Measurements from ENCODE around the gene ARMCX6.
"Not testable (repeated sequence)": the region's sequence is repeated elsewhere in the genome, so short reads cannot be mapped to it uniquely, and the experiment has no call there.

ARMCX6 gene

DNA sequence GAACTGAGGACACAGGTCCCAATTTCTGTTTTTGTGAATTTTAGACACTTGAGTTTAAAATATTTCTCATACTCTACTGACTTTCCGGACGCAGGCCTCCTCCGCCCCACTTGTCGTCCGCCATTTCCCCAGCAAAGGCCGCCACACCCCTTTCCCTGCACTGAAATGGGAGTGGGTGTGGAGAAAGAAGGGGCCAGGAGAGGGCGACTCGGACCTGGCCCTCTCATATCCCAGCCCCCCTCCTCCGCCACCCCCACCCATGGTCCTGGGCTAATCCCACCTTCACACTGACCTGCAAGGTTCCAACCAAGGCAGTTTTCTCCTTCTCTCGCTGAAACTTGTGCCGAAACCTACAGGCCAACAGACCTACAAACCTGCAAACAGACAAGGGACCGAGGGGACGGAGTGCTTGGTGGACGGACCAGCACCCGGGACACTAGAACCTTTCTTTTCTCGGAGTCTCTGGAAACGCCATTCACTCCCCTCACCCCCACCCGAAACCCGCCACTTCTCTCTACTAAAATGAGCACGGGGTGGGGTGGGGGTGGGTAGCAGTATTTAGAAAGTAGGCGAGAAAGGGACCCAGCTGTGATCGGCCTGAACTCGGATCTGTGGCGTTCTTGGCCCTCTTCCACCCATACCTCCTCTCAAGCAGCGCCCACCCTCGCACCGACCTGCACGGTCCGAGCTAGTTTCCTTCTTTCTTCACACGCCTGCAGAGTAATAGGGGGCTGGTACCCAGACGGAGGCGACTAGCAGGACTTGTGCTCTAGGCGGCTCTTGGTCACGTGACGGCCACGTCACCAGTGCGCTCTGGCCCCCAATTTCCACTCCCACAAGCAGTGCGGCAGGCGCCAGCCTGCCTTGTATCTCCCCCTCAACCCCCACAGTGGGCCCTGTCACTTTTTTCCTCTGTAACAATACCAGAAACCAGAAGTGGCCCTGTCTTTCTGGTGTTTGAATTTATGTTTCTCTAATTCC is at the start of gene ARMCX6:
TSS of gene ARMCX6 (minus strand) at position 790 of the 981 bp plus-strand sequence. CDS start 1,380 bp downstream, outside the sequence.
- peak; percentile 44 to 69 for DNase-seq

DNA sequence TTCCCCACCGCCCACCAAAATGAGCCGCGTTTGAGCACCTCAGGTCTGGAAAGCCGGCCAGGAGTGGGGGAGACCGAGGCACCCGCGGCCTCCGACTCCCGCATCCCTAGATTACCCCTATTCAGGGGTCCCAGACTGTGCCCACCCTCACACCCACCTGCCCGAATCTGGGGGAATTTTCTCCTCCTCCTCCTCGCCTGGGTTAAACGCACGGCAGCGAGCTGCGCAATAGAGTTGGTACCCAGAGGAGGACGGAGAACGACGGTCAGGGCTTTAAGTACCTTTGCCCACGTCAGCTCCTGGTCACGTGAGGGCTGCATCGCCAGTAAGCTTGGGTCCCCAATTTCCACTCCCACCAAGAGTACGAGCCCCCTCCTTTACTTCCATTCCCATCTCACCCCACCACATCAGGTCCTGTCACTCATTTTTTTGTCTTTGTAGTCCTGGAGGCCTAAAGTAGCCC is 41.8 kb upstream of the ARMCX6 start, which contains the start of gene ARMCX2:
TSS of gene ARMCX2 (minus strand) at position 250 of the 463 bp plus-strand sequence. CDS start 2,262 bp downstream, outside the sequence.
- DNase-seq, result peak; percentile 33 to 38

DNA sequence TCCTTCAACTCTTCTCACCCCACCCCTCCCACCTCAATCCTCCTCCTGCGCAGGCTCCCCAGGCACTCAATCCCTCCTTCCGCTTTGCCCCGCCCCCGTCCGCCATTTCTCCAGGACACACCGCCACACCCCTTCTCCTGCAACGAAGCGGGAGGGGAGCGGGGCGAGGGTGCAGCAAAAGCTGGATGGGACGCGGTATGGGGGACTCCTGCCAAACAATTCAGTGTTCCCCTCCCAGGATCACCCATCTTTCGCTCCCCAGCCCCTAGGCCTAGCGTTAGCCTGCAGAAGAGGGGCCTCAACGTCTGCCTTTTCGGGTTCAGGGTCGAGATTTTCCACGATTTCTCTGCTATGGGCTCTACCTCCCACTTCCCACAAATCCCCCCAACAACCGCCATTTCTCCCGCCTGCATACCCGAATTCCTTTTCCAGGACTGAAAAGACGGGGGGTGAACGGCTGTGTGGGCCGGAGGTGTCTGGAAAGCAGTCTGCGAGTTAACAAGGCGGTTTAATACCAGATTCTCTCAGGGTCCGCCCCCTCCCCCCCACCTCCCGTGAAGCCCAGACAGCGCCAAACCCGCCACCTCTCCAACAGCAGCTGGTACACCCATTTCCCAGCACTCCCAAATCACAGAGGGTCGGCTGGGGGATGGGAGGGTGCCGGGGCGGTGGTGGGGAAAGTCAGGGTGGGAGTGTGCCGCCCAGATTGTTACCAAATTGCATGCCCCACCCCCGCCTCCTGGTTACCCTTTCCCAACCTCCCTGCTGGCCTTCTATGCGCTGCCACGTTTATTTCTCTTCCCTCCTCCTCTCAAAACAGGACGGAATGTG is 41.1 kb upstream of the ARMCX6 start:
- DNase-seq, result peak; percentile 25 to 38

DNA sequence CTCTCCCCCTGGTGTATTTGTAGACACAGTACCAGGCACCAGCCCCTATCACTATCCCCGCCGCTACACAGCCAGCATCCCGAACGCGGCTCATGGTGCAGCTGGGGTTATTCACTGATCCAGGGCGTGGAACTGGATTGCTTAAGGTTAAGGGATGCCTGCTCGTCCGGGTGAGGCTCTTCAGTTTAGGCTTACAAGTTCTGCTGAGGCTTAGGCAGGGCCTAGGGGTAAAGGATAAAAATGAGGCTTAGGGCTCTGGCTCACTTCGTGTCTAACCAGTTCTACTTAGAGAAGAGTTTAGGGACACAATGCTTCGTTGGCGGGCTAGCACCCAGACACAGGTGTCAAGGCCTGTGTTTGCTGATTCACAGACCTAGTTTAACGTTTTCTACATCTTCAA is 39.7 kb upstream of the ARMCX6 start:
- DNase-seq, result no peak

DNA sequence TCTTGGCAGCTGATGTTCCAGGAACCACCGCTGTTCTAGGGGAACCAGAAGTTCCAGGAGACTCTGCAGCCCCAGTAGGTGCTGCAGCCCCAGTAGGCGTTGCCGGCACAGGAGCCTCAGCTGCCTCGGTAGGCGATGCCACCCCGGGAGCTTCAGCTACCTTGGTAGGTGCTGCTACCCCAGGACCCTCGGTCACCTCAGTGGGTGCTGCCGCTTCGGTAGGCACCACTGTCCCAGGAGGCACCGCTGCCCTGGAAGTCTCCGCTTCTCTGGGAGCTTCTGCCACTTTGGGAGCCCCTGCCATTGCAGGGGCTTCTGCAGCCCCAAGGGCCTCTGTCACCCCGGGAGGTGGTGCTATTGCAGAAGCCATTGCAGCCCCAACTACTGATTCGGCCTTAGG is 39.0 kb upstream of the ARMCX6 start:
- no peak for DNase-seq

DNA sequence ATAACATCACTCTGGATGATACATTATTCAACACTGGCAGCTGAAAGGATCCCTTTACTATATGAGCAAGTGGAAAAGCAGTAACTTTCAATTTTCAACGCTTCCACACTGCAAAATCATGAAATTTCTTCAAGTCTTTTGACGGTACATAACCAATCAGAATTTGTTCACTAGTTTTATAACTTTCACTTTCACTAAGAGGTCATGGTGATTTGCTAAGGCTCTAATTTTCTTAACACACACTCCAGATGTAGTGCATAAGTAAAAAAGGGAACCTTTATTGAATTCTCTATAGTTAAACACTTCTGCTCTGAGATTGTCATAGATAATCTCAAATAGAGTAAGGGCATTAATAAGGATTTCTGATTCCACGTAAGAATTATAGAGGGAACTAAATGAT is 37.7 kb upstream of the ARMCX6 start:
- DNase-seq, result no peak

DNA sequence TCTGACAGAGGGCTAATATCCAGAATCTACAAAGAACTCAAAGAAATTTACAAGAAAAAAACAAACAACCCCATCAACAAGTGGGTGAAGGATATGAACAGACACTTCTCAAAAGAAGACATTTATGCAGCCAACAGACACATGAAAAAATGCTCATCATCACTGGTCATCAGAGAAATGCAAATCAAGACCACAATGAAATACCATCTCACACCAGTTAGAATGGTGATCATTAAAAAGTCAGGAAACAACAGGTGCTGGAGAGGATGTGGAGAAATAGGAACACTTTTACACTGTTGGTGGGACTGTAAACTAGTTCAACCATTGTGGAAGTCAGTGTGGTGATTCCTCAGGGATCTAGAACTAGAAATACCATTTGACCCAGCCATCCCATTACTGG is 29.9 kb upstream of the ARMCX6 start:
- not testable (repeated sequence) for DNase-seq

DNA sequence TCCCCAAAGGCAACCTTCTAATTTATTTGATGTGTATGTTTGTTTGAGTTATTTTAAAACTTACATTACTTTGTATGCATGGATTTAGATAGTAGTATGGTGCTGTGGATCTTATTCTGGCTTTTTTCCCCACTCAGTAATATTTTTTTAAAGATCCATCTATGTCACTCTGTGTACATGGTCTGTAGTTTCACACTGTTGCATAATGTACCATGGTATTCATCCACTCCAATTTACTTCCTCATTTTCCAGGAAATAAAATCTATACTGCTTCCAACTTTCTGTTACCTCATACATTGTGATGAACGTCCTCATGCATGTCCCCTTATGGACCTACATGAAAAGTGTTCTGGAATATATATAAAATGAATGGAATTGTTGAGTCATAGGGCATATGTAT is 24.3 kb upstream of the ARMCX6 start:
- no peak for DNase-seq

DNA sequence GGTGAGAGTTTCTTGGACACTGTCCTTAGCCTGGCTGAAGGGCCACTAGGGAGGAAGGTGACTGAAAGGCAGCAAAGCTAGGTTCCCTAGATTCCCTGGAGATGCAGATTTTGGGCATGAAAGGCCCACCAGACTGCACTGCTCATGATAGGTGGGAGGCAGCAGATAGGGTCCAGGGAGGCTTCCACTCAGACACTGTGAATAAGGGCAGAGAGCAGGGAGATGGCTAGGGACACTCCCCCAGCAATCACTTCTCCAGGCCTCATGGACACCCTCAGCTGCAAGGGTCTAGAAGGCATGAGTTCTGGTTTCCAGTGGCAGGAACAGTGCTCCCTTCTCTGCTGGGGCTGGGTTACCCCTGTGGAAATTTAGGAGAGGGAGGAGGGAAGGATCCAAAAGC is 21.8 kb upstream of the ARMCX6 start:
- DNase-seq, result no peak

DNA sequence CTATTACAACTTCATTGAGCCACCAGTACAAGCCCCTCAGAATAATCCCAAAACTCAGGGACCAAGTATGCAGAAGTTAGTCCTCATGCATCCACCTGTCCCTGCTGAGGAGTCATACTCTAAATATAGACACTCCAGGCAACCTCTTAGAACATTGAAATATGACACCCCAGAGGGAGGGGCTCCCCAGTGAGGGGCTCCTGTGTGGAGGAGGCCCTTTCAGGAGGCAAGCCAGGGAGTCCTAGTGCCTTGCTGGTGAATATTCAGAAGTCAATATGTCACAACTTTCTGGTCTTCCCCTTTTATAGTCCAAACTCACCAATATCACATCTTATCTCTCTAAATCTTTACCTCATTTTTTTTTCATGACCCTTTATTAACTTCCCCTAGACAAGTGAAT is 1.6 kb upstream of the ARMCX6 start:
- DNase-seq, result peak; percentile 23 to 45

DNA sequence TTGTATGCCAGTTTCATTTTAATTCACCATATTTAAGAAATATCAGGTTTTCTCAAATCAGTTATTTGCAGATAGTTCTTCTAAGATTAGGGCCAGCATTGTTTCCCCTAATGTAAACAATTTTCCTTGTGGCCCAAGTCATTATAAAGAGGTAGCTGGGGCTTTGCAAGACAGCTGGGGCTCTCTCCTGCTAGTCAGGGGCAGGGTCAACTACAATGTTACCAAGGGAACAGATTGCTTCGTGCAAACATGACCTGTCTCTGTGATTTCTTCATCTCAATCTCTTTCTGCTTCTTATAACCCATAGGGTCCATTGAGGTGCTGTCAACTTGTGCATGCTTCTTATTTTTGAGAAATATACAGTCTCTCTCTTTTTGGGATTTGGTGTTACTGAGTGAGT is 12.1 kb downstream of the ARMCX6 start:
- peak; percentile 2 to 4 for DNase-seq

DNA sequence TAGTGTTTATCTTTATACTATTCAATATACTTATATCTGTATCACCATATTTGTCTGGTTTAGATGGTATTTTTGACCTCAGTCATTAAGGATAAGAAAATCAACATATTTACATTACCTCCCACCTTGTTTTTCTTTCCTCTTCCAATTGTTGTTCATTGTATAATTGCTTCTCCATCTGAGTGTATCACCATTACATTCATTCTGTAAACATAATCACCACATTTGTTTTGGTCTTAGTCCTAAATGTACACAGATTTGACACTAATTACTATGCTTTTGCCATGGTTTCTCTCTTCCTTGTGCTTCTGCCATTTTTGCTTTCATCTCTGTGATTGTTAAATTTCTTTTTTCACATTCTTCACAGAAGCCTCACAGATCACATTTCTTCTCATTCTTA is 12.7 kb downstream of the ARMCX6 start:
- DNase-seq, result peak; percentile 1 to 13

DNA sequence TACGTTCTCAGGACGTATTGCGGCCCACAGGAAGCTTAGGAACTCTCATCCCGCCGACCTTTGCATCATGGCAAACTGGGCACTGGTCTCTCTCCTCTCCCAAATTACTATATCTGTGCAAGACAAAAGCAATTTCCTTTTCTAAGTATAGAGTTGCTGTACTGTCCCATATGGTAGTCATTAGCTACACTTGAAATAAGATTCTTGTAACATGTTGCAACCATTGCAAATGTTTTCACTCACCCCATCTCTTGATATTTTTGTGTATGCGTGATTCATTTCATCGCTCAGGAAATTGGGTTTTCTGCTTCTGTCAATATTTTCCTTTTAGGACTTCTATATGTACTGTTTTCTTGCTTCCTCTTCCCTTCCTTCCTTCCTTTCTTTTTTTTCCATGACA is 15.7 kb downstream of the ARMCX6 start:
- no peak for DNase-seq

DNA sequence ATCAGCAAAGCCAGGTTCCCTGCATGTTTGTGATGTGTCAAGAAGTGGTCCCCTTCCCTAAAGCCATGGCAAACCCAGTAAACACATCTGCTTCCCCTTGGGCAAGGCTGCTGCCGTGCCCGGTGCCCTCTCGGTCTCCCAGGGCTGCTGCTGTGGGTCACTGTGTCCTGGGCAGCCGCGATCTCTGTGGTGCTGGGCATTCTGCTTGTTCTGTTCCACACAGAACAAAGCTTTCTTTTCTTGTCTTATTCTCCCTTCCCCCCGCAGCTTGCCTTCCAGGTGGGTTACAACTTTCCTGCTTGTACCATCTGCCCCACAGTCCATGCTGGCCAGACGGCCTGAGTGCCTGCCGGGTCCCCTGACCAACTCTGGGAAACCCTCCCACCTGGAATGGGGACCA is 18.2 kb downstream of the ARMCX6 start:
- DNase-seq, result not testable (repeated sequence)

DNA sequence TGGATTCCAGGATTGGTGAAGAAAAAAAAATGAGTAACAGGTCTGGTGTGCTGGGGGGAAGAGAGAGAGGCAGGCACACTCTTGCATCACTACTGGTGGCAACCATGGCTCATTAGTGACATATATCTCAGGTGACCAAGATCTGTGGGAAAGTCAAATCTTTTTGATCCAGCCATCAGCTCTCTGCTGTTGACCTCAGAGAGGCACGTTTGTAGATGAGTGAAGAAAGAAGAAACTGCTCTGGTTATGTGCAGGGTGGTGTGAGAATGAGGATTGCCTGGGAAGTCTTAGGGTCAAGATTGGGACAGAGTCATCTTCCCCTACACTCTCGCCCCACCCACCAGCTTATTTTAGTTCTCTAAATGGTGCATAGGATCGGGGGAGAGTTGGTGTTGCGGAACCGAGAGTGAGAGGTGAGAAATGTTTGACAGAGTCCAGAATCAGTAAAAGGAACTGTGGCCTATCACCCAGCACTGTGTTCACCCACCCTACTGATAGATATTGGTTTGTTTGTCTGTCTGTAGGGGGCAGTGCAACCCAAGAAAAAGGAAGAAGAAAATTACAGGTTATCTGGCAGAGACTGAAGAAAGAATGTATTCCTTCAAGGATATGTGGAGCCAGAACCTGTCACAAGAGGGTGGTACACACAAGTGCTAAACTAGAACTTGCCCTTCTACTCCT is 21.9 kb downstream of the ARMCX6 start:
- DNase-seq, result peak in 1 of 2 experiments; percentile 44
